NCI-H1694 treated with DMSO at 0.1 percent for 48 hours (cell line): ENCODE measurements around the gene ABCC1.
"Not testable (repeated sequence)": the region's sequence is repeated elsewhere in the genome, so short reads cannot be mapped to it uniquely, and the experiment has no call there.

Experiments
- DNase-seq: peaks from one replicate; lab custom pipeline; 2025; lab: John Stamatoyannopoulos, UW

Gene ABCC1

DNA sequence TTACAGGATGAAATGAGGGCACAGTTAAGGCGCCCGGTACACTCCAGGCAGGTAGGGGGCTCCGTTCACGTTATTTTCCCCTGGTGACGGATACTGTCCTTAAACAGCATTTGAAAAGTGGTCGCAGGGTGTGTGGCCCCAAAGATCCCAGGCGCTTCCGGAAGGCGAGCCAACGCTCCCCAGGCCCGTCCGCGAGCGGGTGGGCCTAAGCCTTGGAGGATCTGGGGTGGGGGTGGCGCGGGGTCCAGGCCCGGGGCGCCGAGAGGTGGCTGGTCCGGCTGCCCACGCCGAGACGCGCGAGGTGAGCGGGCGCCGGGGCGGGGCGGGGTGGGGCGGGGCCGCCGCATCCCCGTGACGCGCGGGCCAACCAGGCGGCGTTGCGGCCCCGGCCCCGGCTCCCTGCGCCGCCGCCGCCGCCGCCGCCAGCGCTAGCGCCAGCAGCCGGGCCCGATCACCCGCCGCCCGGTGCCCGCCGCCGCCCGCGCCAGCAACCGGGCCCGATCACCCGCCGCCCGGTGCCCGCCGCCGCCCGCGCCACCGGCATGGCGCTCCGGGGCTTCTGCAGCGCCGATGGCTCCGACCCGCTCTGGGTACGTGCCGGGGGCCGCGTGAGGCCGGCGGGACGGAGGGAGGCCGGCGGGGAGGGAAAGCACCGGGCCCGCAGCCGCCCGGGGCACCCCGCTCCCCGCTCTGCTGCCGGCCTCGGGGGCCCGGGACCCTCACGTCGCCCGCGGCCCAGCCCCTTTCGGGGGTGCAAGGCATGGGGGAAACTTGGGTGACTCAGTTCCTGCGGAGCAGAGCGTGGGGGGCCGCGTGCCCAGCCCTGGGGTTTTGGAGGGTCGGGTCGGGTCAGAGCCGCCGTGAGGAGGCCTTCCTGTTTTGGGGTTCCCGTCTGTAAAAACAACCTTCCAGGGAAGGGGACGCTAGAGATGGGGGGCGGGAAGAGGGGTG lies at the start of gene ABCC1:
ABCC1 (plus strand) TSS at position 407 of the 951 bp plus-strand sequence; CDS start at position 543, 136 bp downstream.
- no peak for DNase-seq

DNA sequence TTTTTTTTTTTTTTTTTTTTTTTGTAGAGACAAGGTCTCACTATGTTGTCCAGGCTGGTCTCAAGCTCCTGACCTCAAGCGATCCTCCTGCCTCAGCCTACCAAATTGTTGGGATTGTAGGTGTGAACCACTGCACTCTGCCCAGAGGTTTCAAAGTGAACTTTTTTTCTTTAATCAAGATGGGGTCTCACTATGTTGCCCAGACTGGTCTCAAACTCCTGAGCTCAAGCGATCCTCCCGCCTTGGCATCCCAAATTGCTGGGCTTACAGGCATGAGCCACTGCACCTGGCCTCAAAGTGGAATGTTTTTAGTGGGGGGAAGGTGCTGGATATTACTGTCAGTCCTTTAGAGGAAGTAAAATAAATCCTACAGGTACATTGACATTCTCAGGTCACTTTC lies 49.1 kb upstream of the ABCC1 start:
- no peak for DNase-seq

GRCh38 chr16:15900901-15901500 lies 48.4 kb upstream of the ABCC1 start:
- no peak for DNase-seq

DNA sequence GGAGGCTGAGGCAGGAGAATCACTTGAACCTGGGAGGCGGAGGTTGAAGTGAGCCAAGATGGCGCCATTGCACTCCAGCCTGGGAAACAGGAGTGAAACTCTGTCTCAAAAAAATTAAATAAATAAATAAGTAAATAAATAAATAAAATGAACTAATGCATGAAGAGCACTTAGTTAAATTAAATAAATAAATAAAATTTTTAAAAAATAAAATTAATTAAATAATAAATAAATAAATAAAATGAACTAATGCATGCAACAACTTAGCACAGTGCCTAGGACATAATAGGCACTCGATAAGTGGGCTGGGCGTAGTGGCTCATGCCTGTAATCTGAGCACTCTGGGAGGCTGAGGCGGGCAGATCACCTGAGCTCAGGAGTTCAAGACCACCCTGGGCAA lies 45.5 kb upstream of the ABCC1 start:
- DNase-seq, result no peak

- DNase-seq, result no peak
Measured at GRCh38 chr16:15906439-15906838, 43.0 kb upstream of the ABCC1 start.

- DNase-seq, result no peak
Measured at GRCh38 chr16:15907863-15908478, 41.4 kb upstream of the ABCC1 start.

DNA sequence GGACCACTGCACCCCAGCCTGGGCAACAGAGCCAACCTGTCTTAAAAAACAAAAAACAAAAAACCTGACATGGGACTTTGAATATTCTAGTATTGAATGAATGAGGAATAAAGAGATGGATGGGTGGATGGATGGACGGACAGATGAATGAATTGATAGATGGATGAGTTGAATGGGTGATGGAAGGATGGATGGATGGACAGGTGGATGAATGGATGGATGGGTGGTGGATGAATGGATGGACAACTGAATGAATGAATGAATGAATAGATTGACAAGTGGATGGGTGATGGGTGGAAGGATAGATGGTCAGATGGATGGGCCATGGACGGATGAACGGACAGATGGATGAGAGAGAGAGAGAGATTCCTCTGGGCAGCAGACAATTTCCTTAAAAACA lies 38.2 kb upstream of the ABCC1 start:
- no peak for DNase-seq

- DNase-seq, result no peak
Measured at GRCh38 chr16:15913046-15913698, 36.2 kb upstream of the ABCC1 start.

GRCh38 chr16:15915555-15916081 lies 33.8 kb upstream of the ABCC1 start:
- DNase-seq, result no peak

DNA sequence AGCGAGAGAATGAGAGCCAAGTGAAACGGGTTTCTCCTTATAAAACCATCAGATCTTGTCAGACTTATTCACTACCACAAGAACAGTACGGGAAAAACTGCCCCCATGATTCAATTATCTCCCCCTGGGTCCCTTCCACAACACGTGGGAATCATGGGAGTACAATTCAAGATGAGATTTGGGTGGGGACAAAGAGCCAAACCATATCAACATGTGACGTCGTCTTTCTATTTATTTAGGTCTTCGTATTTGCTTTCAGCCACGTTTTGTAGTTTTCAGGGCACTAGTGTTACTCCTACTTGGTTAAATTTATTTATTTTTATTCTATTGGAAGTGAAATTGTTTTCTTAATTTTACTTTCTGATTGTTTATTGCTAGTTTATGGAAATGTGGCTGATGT lies 33.1 kb upstream of the ABCC1 start:
- no peak for DNase-seq

DNA sequence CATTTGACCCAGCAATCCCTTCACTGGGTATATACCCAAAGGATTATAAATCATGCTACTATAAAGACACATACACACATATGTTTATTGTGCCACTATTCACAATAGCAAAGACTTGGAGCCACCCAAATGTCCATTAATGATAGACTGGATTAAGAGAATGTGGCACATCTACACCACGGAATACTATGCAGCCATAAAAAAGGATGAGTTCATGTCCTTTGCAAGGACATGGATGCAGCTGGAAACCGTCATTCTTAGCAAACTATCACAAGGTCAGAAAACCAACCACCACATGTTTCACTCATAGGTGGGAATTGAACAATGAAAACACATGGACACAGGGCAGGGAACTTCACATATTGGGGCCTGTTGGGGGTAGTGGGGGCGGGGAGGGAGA lies 31.1 kb upstream of the ABCC1 start:
- DNase-seq, result not testable (repeated sequence)

- DNase-seq, result no peak
Measured at GRCh38 chr16:15919331-15919730, 30.1 kb upstream of the ABCC1 start.

GRCh38 chr16:15924996-15925395 lies 24.4 kb upstream of the ABCC1 start:
- DNase-seq, result no peak

GRCh38 chr16:15925631-15926030 lies 23.8 kb upstream of the ABCC1 start:
- DNase-seq, result no peak

- no peak for DNase-seq
Measured at GRCh38 chr16:15928261-15929104, 20.9 kb upstream of the ABCC1 start.

DNA sequence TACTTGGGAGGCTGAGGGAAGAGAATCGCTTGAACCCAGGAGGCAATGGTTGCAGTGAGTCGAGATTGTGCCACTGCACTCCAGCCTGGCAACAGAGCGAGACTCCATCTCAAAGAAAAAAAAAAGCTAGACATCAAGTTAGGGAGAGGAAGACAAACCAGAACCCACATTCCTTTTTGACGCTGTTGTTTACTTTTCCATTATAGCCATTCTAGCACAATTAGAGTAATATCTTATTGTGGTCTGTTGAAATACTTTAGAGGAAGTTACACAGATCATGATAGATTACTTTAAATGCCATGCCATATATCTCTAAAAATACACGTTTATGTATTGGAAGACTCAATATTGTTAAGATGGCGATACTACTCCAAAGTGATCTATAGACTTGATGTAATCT lies 16.5 kb upstream of the ABCC1 start:
- no peak for DNase-seq

- no peak for DNase-seq
Measured at GRCh38 chr16:15933781-15934180, 15.6 kb upstream of the ABCC1 start.

GRCh38 chr16:15934991-15935390 lies 14.4 kb upstream of the ABCC1 start:
- DNase-seq, result no peak

DNA sequence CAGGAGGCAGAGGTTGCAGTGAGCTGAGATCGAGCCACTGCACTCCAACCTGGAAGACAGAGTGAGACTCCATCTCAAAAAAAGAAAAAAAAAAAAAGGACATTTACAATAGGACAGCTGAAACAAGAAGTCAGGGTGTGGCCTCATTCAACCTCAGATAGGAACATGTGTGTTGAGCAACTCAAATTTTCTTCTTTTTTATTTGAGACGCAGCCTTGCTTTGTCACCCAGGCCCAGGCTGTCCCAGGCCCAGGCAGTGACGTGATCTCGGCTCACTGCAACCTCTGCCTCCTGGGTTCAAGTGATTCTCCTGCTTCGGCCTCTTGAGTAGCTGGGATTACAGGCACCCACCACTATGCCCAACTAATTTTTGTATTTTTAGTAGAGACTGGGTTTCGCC lies 12.6 kb upstream of the ABCC1 start:
- not testable (repeated sequence) for DNase-seq

- DNase-seq, result no peak
Measured at GRCh38 chr16:15942931-15943690, 6.3 kb upstream of the ABCC1 start.
